Measurements from ENCODE around the gene DCTPP1.
"Not testable (repeated sequence)": the region's sequence is repeated elsewhere in the genome, so short reads cannot be mapped to it uniquely, and the experiment has no call there.

The DCTPP1 gene

GRCh38 chr16:30429678-30430427 lies at the start of gene DCTPP1:
Gene DCTPP1 (minus strand): TSS chr16:30430030. CDS start chr16:30429980, 50 bp downstream.
- peak; percentile 98 for FAIRE-seq

GRCh38 chr16:30478766-30479478 lies 49.1 kb upstream of the DCTPP1 start:
- FAIRE-seq = no peak

GRCh38 chr16:30477773-30478172 lies 47.9 kb upstream of the DCTPP1 start:
- FAIRE-seq = not testable (repeated sequence)

GRCh38 chr16:30476991-30477390 lies 47.2 kb upstream of the DCTPP1 start:
- no peak for FAIRE-seq

- no peak for FAIRE-seq
These were observed 44.9 kb upstream of the DCTPP1 start for GRCh38 chr16:30474684-30475083.

GRCh38 chr16:30474074-30474452 lies 44.2 kb upstream of the DCTPP1 start:
- FAIRE-seq = no peak

- no peak for FAIRE-seq
These were observed 43.6 kb upstream of the DCTPP1 start for GRCh38 chr16:30473231-30474073.

- FAIRE-seq = no peak
These were observed 42.6 kb upstream of the DCTPP1 start, which contains the start of gene ITGAL for GRCh38 chr16:30472328-30472942. Gene ITGAL (plus strand): TSS chr16:30472742. CDS start chr16:30472838, 96 bp downstream.

- FAIRE-seq = no peak
These were observed 40.8 kb upstream of the DCTPP1 start for GRCh38 chr16:30470632-30470995.

- FAIRE-seq = no peak
These were observed 40.3 kb upstream of the DCTPP1 start for GRCh38 chr16:30470170-30470512.

- FAIRE-seq = no peak
These were observed 34.2 kb upstream of the DCTPP1 start for GRCh38 chr16:30464078-30464477.

- FAIRE-seq = not testable (repeated sequence)
These were observed 31.6 kb upstream of the DCTPP1 start for GRCh38 chr16:30461426-30461825.

GRCh38 chr16:30459456-30459855 lies 29.6 kb upstream of the DCTPP1 start:
- FAIRE-seq = no peak

GRCh38 chr16:30458561-30459394 lies 28.9 kb upstream of the DCTPP1 start:
- no peak for FAIRE-seq

- FAIRE-seq = no peak
These were observed 28.1 kb upstream of the DCTPP1 start for GRCh38 chr16:30457743-30458560.

GRCh38 chr16:30457256-30457655 lies 27.4 kb upstream of the DCTPP1 start:
- no peak for FAIRE-seq

GRCh38 chr16:30456302-30456701 lies 26.5 kb upstream of the DCTPP1 start:
- no peak for FAIRE-seq

GRCh38 chr16:30452709-30453580 lies 23.1 kb upstream of the DCTPP1 start:
- not testable (repeated sequence) for FAIRE-seq

- FAIRE-seq = no peak
These were observed 19.2 kb upstream of the DCTPP1 start for GRCh38 chr16:30449116-30449435.

- FAIRE-seq = no peak
These were observed 17.8 kb upstream of the DCTPP1 start for GRCh38 chr16:30447512-30448226.
